ENCODE measurements around the gene LMTK2.
A peak's percentile ranks its signal among the peaks of the same experiment; 100 is the strongest.

Gene LMTK2

GRCh38 chr7:98202367-98203195, 95.9 kb downstream of the LMTK2 start:
- no peak for TF ChIP-seq GATA1 (IDR thresholded peaks at IDR 0.05; ENCODE audit: low read depth, low read length)
- no peak for TF ChIP-seq POLR2A (IDR thresholded peaks at IDR 0.05; ENCODE audit: low read length)
- DNase-seq, result no peak

- DNase-seq, result no peak
- TF ChIP-seq POLR2A (IDR thresholded peaks at IDR 0.05; ENCODE audit: low read length), result no peak
These were observed 96.8 kb downstream of the LMTK2 start for GRCh38 chr7:98203261-98203963.

- no peak for TF ChIP-seq POLR2A (IDR thresholded peaks at IDR 0.05; ENCODE audit: low read length)
- TF ChIP-seq GATA1 (IDR thresholded peaks at IDR 0.05; ENCODE audit: low read depth, low read length), result no peak
- no peak for DNase-seq
These were observed 97.4 kb downstream of the LMTK2 start for GRCh38 chr7:98203964-98204605.

GRCh38 chr7:98204670-98205069, 98.0 kb downstream of the LMTK2 start:
- no peak for DNase-seq
- TF ChIP-seq POLR2A (IDR thresholded peaks at IDR 0.05; ENCODE audit: low read length), result no peak
- TF ChIP-seq GATA1 (IDR thresholded peaks at IDR 0.05; ENCODE audit: low read depth, low read length), result no peak

GRCh38 chr7:98205162-98205845, 98.6 kb downstream of the LMTK2 start:
- TF ChIP-seq GATA1 (IDR thresholded peaks at IDR 0.05; ENCODE audit: low read depth, low read length) (no peak), POLR2A (IDR thresholded peaks at IDR 0.05; ENCODE audit: low read length) (no peak)
- no peak for DNase-seq

- DNase-seq, result no peak
- TF ChIP-seq GATA1 (IDR thresholded peaks at IDR 0.05; ENCODE audit: low read depth, low read length), result no peak
- TF ChIP-seq POLR2A (IDR thresholded peaks at IDR 0.05; ENCODE audit: low read length), result no peak
These were observed 100.0 kb downstream of the LMTK2 start for GRCh38 chr7:98206451-98207330.

- no peak for TF ChIP-seq POLR2A (IDR thresholded peaks at IDR 0.05; ENCODE audit: low read length)
- no peak for TF ChIP-seq GATA1 (IDR thresholded peaks at IDR 0.05; ENCODE audit: low read depth, low read length)
- DNase-seq, result no peak
These were observed 102.7 kb downstream of the LMTK2 start for GRCh38 chr7:98209166-98209920.

- no peak for DNase-seq
- no peak for TF ChIP-seq GATA1 (IDR thresholded peaks at IDR 0.05; ENCODE audit: low read depth, low read length)
- TF ChIP-seq POLR2A (IDR thresholded peaks at IDR 0.05; ENCODE audit: low read length), result no peak
These were observed 104.0 kb downstream of the LMTK2 start for GRCh38 chr7:98210513-98211220.

- TF ChIP-seq POLR2A (IDR thresholded peaks at IDR 0.05; ENCODE audit: low read length) (no peak), GATA1 (IDR thresholded peaks at IDR 0.05; ENCODE audit: low read depth, low read length) (no peak)
- peak in 1 of 2 experiments; percentile 6 for DNase-seq
These were observed 104.6 kb downstream of the LMTK2 start, which contains the start of gene BHLHA15 for GRCh38 chr7:98211221-98211675. Gene BHLHA15 (plus strand): TSS chr7:98211439. CDS start chr7:98212310, 871 bp downstream.

GRCh38 chr7:98211676-98212531, 105.2 kb downstream of the LMTK2 start:
- no peak for DNase-seq
- TF ChIP-seq POLR2A (IDR thresholded peaks at IDR 0.05; ENCODE audit: low read length), result no peak
- no peak for TF ChIP-seq GATA1 (IDR thresholded peaks at IDR 0.05; ENCODE audit: low read depth, low read length)
